ENCODE measurements around the gene PRSS53.
A peak's percentile ranks its signal among the peaks of the same experiment; 100 is the strongest.

Gene PRSS53

GRCh38 chr16:31076319-31076718 is 12.4 kb downstream of the PRSS53 start:
- Histone ChIP-seq H3K79me2 (peaks cover 19% of the 10 kb centered on the region), H3K9ac (no peak overlapping the region), H3K4me2 (ENCODE audit: low read length) (no peak overlapping the region), H3K27me3 (ENCODE audit: control insufficient read depth, insufficient read depth, low read length) (no peaks in the 10 kb centered on the region), H3K36me3 (ENCODE audit: control insufficient read depth, insufficient read depth, low read length) (no peaks in the 10 kb centered on the region), H2AFZ (no peak overlapping the region), H3K27ac (no peak overlapping the region), H3K4me1 (peaks cover 2% of the 10 kb centered on the region), H3K4me3 (ENCODE audit: low read depth, low read length) (no peak overlapping the region), H3K9me3 (ENCODE audit: control insufficient read depth, low read length) (no peaks in the 10 kb centered on the region)
- TF ChIP-seq, protein P1, sequence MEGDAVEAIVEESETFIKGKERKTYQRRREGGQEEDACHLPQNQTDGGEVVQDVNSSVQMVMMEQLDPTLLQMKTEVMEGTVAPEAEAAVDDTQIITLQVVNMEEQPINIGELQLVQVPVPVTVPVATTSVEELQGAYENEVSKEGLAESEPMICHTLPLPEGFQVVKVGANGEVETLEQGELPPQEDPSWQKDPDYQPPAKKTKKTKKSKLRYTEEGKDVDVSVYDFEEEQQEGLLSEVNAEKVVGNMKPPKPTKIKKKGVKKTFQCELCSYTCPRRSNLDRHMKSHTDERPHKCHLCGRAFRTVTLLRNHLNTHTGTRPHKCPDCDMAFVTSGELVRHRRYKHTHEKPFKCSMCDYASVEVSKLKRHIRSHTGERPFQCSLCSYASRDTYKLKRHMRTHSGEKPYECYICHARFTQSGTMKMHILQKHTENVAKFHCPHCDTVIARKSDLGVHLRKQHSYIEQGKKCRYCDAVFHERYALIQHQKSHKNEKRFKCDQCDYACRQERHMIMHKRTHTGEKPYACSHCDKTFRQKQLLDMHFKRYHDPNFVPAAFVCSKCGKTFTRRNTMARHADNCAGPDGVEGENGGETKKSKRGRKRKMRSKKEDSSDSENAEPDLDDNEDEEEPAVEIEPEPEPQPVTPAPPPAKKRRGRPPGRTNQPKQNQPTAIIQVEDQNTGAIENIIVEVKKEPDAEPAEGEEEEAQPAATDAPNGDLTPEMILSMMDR (IDR thresholded peaks at IDR 0.05): no peak

DNA sequence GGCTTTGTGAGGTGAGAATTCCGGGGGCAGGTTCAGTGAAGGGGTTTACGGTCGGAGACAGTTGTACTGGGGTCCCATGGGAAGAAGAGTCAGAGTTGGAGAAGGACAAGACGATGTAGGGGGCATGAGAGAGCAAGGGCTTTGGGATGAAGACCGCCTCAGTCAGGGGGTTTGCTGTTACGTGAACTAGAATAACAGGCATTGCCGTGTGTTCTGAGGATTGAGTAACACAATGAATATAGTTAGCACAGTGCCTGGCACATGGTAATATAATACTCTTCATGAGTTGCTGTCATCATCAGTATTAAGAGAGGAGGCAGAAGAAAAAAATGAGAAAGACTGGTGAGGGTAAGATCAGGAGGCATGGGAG is 13.9 kb downstream of the PRSS53 start:
- H3K4me2 ChIP-seq (ENCODE audit: low read length): peak overlapping the region; percentile 90
- TF ChIP-seq, protein P1 (IDR thresholded peaks at IDR 0.05): no peak
- peak overlapping the region; percentile 90 for H3K4me3 ChIP-seq (ENCODE audit: low read depth, low read length)
- peaks cover 10% of the 10 kb centered on the region for H3K79me2 ChIP-seq
- H2AFZ ChIP-seq: peak overlapping the region; percentile 89
- no peaks in the 10 kb centered on the region for H3K9me3 ChIP-seq (ENCODE audit: control insufficient read depth, low read length)
- no peak overlapping the region for H3K9ac ChIP-seq
- peaks cover 2% of the 10 kb centered on the region for H3K4me1 ChIP-seq
- H3K27ac ChIP-seq: peak overlapping the region; percentile 86
- no peaks in the 10 kb centered on the region for H3K36me3 ChIP-seq (ENCODE audit: control insufficient read depth, insufficient read depth, low read length)
- H3K27me3 ChIP-seq (ENCODE audit: control insufficient read depth, insufficient read depth, low read length): no peaks in the 10 kb centered on the region

DNA sequence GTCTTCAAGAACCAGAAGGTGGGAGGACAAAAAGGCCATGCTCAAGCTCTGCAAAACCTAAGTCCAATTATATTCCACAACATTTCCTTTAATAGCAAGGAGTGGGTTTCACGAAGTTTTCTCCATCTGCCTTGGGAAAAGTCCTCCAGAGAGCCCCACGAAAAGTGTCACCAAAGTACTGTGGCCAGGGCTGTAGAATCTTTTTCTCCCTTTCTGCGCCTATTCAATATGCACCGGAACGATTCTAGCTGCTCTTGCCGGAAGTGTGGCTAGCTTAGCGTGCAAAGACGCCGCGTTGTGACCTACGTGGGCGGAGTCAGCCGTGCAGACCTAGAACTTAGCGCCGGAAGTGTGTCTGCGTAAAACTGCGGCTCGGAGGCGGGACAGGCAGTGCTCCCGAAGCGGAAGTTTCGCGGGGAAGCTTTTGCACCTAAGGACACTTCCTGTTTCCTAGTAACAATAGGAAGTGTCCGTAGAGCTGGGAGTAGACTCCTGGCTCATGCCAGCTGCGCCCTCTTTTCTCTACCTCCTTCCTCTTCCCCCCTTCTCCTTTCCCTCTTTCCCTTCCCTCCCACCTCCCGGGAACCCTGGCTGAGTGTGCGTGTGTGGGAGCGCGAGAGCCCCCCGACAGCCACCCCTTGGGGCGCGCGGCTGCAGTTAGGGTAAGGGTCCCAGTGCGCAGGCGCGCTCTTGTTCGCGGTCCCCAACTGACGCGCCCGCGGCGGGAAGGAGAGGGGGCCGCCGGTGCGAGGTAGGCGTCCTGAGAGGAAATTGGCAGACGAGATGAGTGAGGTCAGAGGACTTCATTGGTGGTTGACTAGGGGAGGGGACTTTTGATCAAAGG is 14.6 kb downstream of the PRSS53 start, which contains the start of the genes ZNF646 and ZNF668:
TSS of gene ZNF646 (plus strand) at position 453 of the 844 bp plus-strand sequence. CDS start 1,903 bp downstream, outside the sequence.
TSS of gene ZNF668 (minus strand) at position 271 of the 844 bp plus-strand sequence. CDS start 9,781 bp downstream, outside the sequence.
- H3K27me3 ChIP-seq (ENCODE audit: control insufficient read depth, insufficient read depth, low read length): no peaks in the 10 kb centered on the region
- TF ChIP-seq, protein P1 (IDR thresholded peaks at IDR 0.05): no peak
- H3K27ac ChIP-seq: peak within 1 kb of the TSS; percentile 86
- peak within 1 kb of the TSS; percentile 90 for H3K4me3 ChIP-seq (ENCODE audit: low read depth, low read length)
- peak within 1 kb of the TSS; percentile 97 for H2AFZ ChIP-seq
- peak within 1 kb of the TSS; percentile 90 for H3K4me2 ChIP-seq (ENCODE audit: low read length)
- no peaks in the 10 kb centered on the region for H3K9me3 ChIP-seq (ENCODE audit: control insufficient read depth, low read length)
- H3K4me1 ChIP-seq: peaks cover 2% of the 10 kb centered on the region
- H3K36me3 ChIP-seq (ENCODE audit: control insufficient read depth, insufficient read depth, low read length): no peaks in the 10 kb centered on the region
- H3K9ac ChIP-seq: peak within 1 kb of the TSS; percentile 81
- H3K79me2 ChIP-seq: peaks cover 10% of the 10 kb centered on the region

GRCh38 chr16:31073142-31073969 is 15.4 kb downstream of the PRSS53 start:
- TF ChIP-seq, protein P1 (IDR thresholded peaks at IDR 0.05): no peak
- Histone ChIP-seq H3K27me3 (ENCODE audit: control insufficient read depth, insufficient read depth, low read length) (no peaks in the 10 kb centered on the region), H2AFZ (peak overlapping the region; percentile 97), H3K9me3 (ENCODE audit: control insufficient read depth, low read length) (no peaks in the 10 kb centered on the region), H3K4me2 (ENCODE audit: low read length) (peak overlapping the region; percentile 90), H3K36me3 (ENCODE audit: control insufficient read depth, insufficient read depth, low read length) (no peaks in the 10 kb centered on the region), H3K4me3 (ENCODE audit: low read depth, low read length) (peak overlapping the region; percentile 90), H3K27ac (peak overlapping the region; percentile 86), H3K4me1 (peaks cover 2% of the 10 kb centered on the region), H3K9ac (peak overlapping the region; percentile 41), H3K79me2 (peaks cover 4% of the 10 kb centered on the region)

Measured in parathyroid adenoma (tissue), 2 donors.